CD4-positive, alpha-beta T cell treated with Interleukin-1 beta for 1 hour (primary cell): Measurements from ENCODE around the gene FAM9C.
"Not testable (repeated sequence)": the region's sequence is repeated elsewhere in the genome, so short reads cannot be mapped to it uniquely, and the experiment has no call there.

ENCODE experiments used
- DNase-seq, 2 donors: peaks; one replicate each; pipeline ENCODE4 v3.0.0-alpha.2; 2020 to 2022

The FAM9C gene

DNA sequence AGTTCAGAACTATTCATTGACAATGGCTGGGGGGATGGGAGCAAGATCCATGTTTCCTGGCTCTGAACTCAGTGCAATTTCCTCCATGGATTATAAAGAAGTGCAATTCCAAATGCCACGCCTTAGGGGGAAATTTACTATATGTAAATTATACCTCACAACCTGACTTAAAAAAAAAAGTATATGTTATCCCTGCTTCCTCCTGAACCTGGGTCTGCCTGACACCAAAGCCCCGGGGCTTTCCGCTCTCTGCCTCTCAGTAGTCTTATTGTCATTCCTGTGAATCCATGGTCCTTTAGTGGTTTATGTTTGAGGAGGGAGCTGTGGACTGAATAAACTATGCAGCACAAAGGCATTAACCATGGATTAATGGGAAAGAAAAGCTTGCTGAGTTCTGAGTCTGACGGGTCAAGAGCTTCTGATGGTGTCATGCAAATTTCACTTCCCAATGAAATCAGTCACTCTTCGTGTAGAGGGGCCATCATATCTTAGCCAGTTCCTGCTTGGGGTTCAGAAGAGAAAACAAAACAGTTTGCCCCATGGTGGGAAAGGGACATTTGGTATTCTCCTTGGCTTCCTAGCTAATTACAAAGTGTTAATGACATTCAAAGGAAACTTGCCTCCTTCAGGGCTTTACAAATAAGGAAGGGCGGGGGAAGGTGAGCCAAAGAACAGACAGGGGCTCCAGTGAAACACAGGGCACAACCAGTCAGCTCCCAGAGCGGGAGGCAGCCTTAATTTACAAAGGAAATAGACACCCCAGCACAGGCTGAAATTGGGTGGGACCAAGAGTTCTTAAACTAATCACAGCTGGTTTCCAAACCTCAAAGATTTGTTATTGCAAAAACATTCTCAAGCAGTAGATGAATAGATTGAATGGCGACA, 14.3 kb downstream of the FAM9C start:
- DNase-seq: no peak

DNA sequence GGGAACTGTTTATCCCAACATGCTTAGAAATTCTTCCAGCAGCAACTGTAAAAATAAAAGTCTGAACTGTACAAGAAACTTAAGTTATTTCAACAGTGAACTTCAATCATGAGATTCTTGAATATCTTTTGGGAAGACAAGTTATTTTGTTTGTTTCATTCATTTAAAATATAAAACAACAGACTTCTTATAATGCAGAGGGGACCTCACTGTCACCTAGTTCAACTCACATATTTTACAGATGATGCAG, 14.9 kb downstream of the FAM9C start:
- DNase-seq: no peak

DNA sequence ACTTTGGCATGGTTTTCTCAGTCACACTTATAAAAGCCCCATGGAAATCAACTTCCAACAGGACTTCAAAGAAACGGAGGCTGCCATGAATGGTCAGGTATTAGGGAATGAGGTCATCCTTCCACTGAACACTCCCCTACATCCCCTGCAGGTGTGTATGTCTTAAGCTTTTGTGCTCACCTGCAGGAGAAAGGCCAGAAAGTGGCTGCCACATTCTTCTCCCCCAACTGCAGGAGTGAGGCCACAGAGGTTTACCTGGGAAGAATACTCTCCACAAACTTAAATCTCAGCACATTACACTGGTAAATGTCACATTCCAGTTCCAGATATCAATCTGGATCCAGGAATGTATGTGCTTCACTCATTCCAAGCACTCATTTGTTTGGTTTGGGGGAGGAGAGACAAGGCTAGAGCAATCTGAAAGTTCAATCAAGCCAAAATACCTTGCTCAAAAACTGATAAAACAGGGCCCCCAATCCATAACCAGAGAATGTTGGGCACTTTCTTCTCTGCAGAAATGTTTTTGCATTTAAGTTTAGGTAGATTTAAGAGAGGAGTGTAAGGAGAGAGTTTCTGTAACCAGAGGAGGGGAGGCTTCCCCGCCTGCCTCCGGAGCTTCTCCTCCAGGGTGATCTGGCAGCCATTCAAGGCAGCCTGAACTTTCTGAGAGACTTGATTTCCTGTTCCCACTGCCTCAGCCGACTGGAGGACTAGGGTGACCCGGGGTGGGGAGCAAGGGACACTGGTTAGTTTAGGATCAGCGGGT, 15.4 kb downstream of the FAM9C start:
- no peak for DNase-seq

DNA sequence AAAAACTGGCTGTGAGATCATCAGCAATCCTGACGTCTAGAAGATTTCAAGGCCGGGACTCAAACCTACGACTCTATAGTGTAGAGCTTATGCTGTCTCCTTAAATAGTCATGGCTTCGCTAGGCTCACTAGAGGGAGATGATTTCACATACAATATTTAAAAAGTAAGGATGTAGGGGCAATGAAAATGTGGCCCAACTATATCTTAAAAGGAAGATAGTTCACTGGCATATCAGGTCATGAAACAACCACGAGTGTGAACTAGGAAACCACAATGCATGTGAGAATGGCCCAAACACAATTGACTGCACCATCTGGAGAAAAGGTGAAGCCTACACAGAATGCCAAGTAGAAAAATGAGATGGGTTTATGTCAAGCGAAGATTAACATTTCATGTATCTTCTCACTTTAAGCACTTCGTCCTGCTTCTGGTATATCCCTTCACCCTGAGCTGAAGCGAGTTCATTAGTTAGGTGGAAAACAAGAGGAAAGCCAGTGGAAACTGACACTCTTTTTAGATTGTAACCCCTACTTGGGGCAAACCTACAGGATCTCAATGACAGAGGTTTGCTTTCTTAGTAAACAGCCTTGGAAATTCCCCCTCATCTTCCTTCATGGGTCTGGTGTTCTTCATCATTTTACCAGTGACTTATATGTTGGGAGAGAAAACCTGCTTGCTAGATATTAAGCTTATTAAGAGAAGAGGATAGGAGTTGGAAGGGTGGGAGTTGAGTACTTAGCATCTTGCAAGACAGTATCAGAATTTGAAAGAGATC, 17.4 kb downstream of the FAM9C start:
- DNase-seq: no peak

DNA sequence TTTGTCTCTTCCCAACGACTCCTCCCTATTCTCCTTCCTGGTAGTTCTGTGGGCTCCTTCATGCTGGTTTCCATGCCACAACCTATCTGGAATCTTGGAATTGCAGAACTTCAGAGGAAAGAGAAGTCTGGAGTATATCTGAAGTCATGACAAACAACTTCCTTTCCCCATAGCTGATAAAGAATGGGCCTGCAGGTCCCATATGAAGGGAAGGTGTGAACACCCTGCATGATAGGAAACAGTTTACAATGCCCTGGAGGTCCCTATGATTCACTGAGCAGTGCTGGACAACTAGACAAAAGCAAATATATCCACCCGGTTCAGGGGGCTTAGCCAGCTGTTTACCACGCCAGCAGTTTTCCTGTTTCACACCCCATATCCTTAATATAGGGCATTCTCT, 19.4 kb downstream of the FAM9C start:
- no peak for DNase-seq

DNA sequence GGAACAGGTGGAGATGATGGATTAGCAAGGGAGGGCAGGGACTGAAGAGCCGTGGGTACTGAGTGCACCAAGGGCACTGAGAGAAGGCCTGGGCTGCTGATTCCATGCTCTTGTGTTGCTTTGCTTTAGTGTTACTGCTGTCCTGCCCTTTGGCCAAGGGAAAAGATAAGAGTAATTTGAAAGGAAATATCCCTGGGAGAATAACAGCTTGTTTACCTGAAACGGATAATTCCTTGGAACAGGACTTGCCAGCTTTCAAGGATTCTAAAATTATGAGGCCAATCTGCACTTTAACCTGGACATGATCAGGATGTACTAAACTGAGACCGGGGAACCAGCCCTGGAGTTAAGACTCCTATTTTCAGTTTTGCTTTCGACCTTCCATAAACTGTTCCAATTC, 20.4 kb downstream of the FAM9C start:
- no peak for DNase-seq

DNA sequence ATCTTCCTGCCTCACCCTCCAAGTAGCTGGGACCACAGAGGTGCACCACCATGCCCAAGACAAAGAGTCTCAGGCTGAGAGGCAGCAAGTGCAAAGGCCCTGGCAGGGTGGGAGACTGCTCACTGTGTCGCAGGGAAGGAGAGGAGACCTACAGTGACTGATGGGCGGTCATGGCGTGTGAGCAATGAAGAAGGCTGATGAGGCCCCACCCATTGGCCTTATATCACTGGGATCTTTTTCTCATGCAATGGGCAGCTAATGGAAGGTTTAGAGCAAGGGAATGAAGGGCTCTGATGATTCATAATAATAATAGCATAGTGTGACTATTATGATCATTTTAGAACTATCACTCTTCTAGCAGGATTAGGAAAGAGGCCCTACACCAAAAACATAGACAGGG, 20.9 kb downstream of the FAM9C start:
- DNase-seq: no peak

DNA sequence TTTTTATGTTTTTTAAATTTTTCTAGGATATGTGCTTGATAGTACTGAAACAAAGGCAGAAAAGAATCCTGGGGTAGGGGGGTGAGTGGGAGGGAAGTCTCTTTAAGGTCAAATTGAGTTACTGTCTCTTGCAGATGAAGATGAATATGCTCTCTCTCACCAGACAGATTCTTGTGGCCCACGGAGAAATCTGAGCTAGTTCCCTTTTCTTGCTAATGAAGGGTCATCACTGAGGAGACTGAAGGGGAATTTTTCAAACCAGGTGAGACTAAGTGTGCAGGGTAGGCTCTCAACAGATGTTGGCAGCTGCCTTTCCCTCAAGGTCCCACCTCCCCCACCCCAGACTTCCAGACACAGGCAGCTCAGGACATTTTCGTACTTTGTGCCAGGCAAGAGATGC, 21.5 kb downstream of the FAM9C start:
- no peak for DNase-seq

DNA sequence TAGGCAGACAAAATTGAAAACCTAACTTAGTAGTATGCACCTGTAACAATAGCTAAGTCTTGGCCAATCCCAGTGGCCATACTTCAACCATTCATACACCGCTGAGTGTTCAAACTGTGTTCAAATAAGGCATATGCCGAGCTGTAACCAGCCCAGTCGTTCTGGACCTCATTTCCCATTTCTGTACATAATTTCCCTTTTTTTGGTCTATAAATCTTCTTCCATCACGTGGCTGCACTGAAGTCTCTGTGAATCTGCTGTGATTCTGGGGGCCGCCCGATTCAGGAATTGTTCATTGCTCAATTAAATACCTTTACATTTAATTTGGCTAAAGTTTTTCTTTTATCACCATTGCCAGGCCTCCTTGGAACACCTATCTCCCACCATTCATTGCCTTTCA, 27.7 kb downstream of the FAM9C start:
- not testable (repeated sequence) for DNase-seq

DNA sequence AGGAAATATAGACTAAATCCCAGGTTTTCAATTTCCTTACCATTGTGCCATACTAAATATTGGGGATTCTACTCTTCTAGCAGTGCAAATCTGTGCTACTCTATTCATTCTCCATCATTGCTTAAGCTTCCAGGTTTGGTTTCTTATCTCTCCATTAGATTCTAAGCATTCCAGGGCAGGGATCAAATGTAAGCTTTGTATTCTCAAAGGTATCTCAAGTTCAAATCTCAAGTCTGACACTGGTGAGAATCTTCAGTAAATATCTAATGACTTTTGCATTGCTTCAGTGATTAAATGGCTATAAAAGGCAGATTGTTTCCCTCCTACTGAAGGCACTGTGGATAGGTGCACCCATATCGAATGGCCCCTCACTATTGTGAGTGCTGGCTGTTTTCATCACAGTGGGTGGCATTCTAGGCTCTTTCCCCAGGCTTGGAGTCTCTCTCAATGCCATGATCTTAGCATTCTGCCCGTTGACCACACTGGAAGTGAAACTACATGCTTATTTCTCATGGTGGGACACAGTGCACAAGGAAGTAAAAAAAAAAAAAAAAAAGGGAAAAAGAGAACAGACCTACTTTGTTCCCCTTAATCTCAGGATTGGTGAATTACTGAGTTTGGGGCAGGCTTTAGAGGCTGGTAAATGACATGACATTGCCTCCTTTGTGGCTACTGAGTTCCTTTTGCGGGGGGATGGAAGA, 28.7 kb downstream of the FAM9C start:
- DNase-seq: no peak

DNA sequence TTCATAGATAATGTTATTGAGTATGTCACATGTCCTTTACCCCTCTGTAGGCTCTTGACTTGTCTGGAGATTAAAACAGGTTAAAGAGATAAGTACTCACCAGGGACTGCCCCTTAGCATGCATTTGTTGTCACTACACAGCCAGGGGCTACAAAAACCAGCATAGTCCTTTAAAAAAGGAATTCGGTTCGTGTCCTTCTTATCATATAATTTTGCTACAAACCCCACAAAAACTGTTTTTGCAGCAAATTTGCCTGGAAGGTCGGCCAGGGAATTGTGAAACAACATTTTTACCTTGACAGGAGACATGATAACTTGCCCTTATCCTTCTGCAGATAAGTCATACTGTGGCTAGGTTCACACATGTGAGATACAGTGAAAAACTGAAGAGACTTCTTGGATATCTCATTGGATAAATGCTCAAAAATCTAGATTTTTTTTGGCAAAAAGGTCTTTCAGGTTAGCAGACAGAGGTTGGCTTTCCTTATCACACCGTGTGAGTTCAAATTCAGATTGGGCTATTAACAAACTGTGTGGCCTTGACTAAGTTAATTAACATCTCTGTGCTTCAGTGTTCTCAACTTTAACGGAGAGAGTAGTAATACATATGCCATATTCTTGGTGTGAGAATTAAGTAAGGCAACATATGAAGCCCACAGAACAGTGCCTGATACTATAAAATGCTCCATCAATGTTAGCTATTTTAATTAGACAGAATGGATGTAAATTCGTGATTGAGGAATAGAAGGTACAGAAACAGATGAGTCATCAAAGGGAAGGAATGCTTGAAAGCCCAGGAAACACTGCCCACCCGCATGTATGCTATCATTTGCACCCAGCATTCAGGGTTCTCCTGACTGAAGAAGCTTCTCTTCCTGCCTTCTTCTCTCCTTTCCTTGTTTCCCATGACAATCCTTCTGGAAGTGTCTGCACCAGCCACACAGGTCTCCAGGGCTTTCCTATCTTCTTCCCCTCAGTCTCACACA, 30.0 kb downstream of the FAM9C start:
- no peak for DNase-seq

DNA sequence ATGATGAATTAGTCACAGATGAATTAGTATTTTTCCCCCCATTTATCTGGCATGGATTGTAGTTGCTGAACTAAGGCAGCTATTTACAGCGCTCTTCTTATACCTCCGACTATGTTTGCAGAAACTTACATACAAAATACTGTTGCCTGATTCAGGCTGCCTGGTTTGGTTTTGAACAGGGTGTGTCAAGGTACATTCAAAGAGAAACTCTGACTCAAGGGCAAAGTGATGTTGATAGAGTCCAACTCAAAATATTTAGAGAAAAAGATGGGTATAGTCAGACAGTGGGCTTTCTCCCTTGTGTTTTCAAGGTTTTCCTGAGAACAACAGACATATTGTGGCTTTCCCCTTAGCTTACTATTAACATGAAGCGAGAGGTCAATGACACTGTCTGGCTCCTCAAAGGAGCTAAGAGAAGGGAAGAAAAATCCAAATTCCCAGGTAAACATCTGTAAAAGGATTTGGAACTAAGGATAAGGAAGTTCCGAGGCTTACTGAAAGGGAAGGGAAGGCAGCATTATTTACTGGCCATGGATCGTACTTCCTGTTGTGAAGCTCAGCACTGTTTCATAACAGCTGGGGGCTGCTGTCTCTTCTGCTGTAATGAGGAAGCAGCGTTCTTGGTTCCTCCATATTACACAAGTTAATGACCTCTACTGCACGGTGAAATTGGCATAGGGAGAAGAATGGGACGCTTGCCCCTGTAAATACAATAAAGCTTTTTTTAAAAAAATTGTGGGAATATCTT, 30.9 kb downstream of the FAM9C start:
- DNase-seq: peak; percentile 35 to 54

DNA sequence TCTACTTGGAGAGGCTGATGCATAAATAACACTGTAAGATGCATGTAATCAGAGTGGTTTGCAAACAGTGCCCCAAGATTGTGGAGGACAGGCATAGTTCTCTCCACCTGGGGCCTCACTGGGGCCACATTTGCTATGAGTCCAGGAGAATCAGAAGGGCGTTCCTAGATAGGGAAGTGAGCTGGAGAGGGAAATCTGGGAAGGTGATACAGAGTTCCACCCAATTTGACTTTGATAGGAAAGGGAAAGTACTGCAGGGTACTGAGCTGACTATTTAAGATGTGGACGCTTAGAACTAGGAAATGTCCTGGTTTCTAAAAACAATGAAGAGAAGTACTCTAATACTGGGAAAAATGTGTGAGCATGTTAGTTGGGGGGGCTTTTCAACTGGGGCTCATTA, 33.9 kb downstream of the FAM9C start:
- no peak for DNase-seq

DNA sequence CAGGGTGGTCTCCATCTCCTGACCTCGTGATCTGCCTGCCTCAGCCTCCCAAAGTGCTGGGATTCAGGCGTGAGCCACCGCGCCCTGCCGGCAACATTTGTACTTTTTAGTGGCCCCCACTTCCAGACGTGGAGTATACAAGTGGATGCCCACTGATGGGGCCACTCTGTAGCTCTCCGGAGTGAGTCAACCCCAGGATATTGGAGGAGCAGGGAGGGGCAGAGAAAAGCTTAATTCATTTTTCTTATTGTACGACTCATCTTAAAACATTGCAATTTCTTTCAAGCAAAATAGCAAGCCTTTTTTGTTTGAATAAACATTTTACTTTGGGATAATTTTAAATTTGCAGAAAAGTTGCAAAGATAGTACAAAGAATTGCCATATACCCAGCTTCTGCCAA, 34.6 kb downstream of the FAM9C start:
- no peak for DNase-seq

DNA sequence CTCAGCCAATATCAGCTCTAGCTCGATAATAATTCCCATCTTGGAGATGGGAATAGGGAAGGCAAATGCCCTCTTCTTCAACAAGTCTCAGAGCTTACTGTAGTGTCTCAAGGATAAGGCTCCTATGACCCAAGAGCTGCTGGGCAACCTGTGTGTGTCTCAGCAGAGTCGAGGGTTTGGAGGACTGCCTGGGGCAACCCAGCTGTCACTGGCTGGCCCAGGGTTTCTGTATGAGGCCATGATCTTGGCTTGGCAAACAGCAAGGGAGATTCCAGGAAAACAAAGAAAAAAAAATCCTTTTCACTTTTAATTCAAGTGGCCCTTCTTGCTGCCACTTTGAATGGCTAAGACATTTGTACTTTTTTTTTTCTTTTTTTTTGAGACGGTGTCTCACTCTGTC, 35.1 kb downstream of the FAM9C start:
- no peak for DNase-seq

DNA sequence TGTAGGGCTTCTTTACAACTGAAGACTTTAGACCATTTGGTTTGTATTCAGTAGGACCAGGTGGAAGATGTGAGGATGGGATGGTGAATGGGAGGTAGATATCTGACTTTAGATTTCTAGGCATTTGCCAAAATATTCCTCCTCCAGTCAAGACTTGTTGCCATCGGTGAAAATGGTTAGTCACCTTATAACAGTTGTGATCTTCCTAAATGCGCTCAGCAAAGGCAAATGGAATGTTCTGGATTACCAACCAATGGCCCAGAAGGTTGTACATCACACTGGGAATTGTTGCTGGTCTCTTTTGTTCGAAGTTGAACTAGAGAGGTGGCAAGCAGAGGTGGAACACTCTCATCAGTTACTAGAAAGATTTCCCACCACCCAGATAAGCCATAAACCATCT, 35.6 kb downstream of the FAM9C start:
- no peak for DNase-seq

DNA sequence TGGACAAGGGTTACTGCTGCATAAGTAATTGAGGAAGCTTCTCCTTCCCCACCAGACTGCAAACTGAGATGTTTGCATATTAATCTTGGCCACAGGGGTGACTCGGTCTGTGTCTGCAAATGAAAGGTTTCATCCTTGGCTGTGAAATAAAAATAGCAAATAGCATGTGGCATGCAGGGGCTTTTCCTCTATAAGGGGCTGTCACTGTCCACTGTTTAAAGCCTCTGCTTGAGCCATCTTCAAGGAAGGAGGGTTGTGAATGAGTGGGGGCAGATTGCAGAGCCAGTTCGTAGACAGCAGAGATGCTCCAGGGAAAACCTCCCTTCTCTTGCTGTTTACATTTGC, 36.3 kb downstream of the FAM9C start:
- no peak for DNase-seq

DNA sequence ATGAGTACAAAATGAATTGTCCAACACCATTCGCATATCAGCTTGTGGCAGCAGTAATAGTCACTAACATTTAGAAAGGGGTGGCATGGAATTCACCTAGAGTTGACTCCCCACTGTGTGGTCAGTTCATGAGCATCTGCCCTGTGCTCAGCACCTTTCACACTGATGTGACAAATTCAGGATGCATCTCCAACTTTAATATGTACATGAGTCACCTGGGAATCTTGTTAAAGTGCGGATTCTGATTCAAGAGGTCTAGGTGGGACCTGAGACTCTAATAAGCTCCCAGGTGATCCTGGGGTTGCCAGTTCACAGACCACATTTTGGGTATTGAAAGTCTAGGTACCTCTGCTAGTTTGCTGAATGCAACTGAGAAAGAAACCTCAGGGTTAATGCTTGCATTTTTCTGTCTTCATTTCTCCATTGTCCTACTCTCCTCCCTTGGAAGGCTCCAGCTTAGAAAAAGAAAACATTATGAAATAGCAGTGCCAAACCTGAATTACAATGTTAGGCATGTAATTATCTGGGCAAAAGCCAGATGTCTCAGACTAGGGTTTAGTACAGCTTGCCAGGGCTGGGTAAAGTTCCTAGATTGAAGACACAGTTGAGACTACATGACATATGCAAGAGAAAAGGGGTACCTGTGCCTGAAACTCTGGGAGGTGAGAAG, 36.8 kb downstream of the FAM9C start:
- no peak for DNase-seq

DNA sequence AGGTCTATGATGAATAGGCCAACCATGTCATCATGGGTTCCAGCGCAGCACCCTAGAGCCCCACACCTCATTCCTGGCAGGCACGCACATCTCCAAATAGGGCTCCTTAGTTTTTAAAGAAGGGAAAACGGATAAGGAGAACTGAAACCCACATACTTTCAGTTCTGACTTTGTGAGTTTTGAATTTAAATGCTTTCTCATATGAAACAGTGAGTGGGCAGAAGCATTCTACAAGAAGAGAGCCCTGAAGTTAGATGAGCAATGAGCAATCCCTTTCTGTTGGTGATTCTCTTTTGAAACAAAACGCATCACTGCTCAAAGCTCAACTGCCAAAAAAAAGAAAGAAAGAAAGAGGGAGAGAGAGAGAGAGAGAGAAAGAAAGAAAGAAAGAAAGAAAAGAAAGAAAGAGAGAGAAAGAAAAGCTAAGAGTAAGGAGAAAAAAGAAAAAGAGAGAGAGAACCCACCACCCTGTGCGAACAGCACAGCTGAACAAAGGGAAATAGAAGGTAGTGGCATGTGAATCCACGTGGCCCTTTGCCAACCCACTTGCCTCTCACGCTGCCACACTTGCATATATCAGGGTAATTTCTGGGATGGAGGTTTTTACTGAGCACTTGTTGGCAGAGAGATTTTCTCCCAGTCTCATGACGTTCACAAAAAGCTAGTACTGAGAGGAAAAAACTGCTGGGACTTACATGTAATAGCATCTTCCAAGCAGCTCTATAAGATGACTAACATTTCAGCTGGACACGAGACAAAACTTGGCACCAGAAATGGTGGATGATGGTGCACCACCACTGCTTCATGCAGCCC, 38.6 kb downstream of the FAM9C start:
- no peak for DNase-seq
